Superior temporal gyrus (tissue), 1 donor: ENCODE results near the gene PFKFB3.
"Not testable (repeated sequence)": the region's sequence is repeated elsewhere in the genome, so short reads cannot be mapped to it uniquely, and the experiment has no call there.

Experiments
- DNase-seq: peaks from one replicate; pipeline ENCODE4 v3.0.0-alpha.2; 2016; ENCODE audit errors: extremely low spot score

The PFKFB3 gene

GRCh38 chr10:6236349-6237198 is 33.8 kb downstream of the PFKFB3 start:
- no peak for DNase-seq

GRCh38 chr10:6237199-6237530 is 34.4 kb downstream of the PFKFB3 start:
- DNase-seq, result no peak

GRCh38 chr10:6238587-6239212 is 36.0 kb downstream of the PFKFB3 start:
- not testable (repeated sequence) for DNase-seq

- DNase-seq, result peak; percentile 50
These were observed 36.7 kb downstream of the PFKFB3 start for GRCh38 chr10:6239213-6239991.

GRCh38 chr10:6240254-6240653 is 37.5 kb downstream of the PFKFB3 start:
- DNase-seq, result no peak

- DNase-seq, result no peak
These were observed 39.4 kb downstream of the PFKFB3 start for GRCh38 chr10:6242089-6242488.

- DNase-seq, result no peak
These were observed 41.8 kb downstream of the PFKFB3 start for GRCh38 chr10:6244510-6244909.

GRCh38 chr10:6247041-6247712 is 44.4 kb downstream of the PFKFB3 start:
- peak; percentile 77 for DNase-seq

GRCh38 chr10:6248908-6249307 is 46.2 kb downstream of the PFKFB3 start:
- DNase-seq, result not testable (repeated sequence)

- DNase-seq, result no peak
These were observed 47.0 kb downstream of the PFKFB3 start for GRCh38 chr10:6249698-6250097.

GRCh38 chr10:6250745-6251144 is 48.0 kb downstream of the PFKFB3 start:
- DNase-seq, result no peak

- no peak for DNase-seq
These were observed 51.5 kb downstream of the PFKFB3 start for GRCh38 chr10:6254201-6254600.

GRCh38 chr10:6255548-6256061 is 52.9 kb downstream of the PFKFB3 start:
- DNase-seq, result no peak

GRCh38 chr10:6256439-6256838 is 53.7 kb downstream of the PFKFB3 start:
- DNase-seq, result no peak

- DNase-seq, result no peak
These were observed 56.4 kb downstream of the PFKFB3 start for GRCh38 chr10:6259153-6259552.

- DNase-seq, result no peak
These were observed 58.1 kb downstream of the PFKFB3 start for GRCh38 chr10:6260843-6261242.

- no peak for DNase-seq
These were observed 65.2 kb downstream of the PFKFB3 start for GRCh38 chr10:6267941-6268340.

- no peak for DNase-seq
These were observed 66.7 kb downstream of the PFKFB3 start for GRCh38 chr10:6269432-6269831.

GRCh38 chr10:6269953-6270867 is 67.5 kb downstream of the PFKFB3 start:
- no peak for DNase-seq

- peak; percentile 54 for DNase-seq
These were observed 68.2 kb downstream of the PFKFB3 start for GRCh38 chr10:6270951-6271350.

- DNase-seq, result no peak
These were observed 68.9 kb downstream of the PFKFB3 start for GRCh38 chr10:6271663-6272062.
